GM19397 (cell line): Measurements from ENCODE around the gene PRODH2.
"Not testable (repeated sequence)": the region's sequence is repeated elsewhere in the genome, so short reads cannot be mapped to it uniquely, and the experiment has no call there.

Source experiments
- ATAC-seq: cut with Tn5 transposase; IDR thresholded peaks from one replicate; pipeline ENCODE4 v1.9.1; 2021; ENCODE audit warnings: mild to moderate bottlenecking, moderate library complexity; ENCODE audit not compliant: unreplicated experiment

The PRODH2 gene

GRCh38 chr19:35796645-35797542 is 15.8 kb downstream of the PRODH2 start:
- ATAC-seq: no peak

- ATAC-seq: not testable (repeated sequence)
Observed at GRCh38 chr19:35795564-35795963, 17.1 kb downstream of the PRODH2 start.

GRCh38 chr19:35793381-35794165 is 19.1 kb downstream of the PRODH2 start:
- no peak for ATAC-seq

GRCh38 chr19:35792888-35793287 is 19.8 kb downstream of the PRODH2 start:
- no peak for ATAC-seq

GRCh38 chr19:35792312-35792711 is 20.3 kb downstream of the PRODH2 start:
- ATAC-seq: no peak

- ATAC-seq: no peak
Observed at GRCh38 chr19:35791814-35792279, 20.8 kb downstream of the PRODH2 start.

- no peak for ATAC-seq
Observed at GRCh38 chr19:35790981-35791813, 21.4 kb downstream of the PRODH2 start.

GRCh38 chr19:35789978-35790944 is 22.4 kb downstream of the PRODH2 start:
- no peak for ATAC-seq

GRCh38 chr19:35789195-35789977 is 23.3 kb downstream of the PRODH2 start:
- no peak for ATAC-seq

- no peak for ATAC-seq
Observed at GRCh38 chr19:35788205-35788960, 24.3 kb downstream of the PRODH2 start.

GRCh38 chr19:35787227-35787799 is 25.3 kb downstream of the PRODH2 start:
- ATAC-seq: no peak

- ATAC-seq: no peak
Observed at GRCh38 chr19:35786299-35787160, 26.1 kb downstream of the PRODH2 start.

GRCh38 chr19:35785339-35785627 is 27.4 kb downstream of the PRODH2 start:
- no peak for ATAC-seq

- ATAC-seq: no peak
Observed at GRCh38 chr19:35784503-35785338, 27.9 kb downstream of the PRODH2 start.

- ATAC-seq: no peak
Observed at GRCh38 chr19:35783469-35784434, 28.9 kb downstream of the PRODH2 start.
